HL-60 (cell line): ENCODE data around the gene FAR1.
"Not testable (repeated sequence)": the region's sequence is repeated elsewhere in the genome, so short reads cannot be mapped to it uniquely, and the experiment has no call there.

ENCODE experiments used
- DNase-seq, 2 experiments: peaks; one replicate each; pipeline ENCODE4 v3.0.0-alpha.2; 2010 to 2020; ENCODE audit warnings: low read depth in 1 of 2, low spot score in 1 of 2
- H3K27ac ChIP-seq: fragments of 250-450 bp; sonication (Bioruptor Pico); replicated peaks from 2 replicates; pipeline ENCODE4 v1.5.1; 2020; ENCODE audit warnings: mild to moderate bottlenecking, moderate library complexity
- H3K27me3 ChIP-seq: fragments of 250-450 bp; sonication (Bioruptor Pico); 2 replicates; pipeline ENCODE4 v1.5.1; 2021; ENCODE audit warnings: mild to moderate bottlenecking, moderate library complexity; ENCODE audit not compliant: insufficient read depth, poor library complexity, severe bottlenecking
- H3K4me3 ChIP-seq: replicated peaks from 2 replicates; pipeline ENCODE4 v1.5.1; 2011; ENCODE audit warnings: mild to moderate bottlenecking, control low read depth, low read length; ENCODE audit not compliant: insufficient read depth
- GABPA ChIP-seq: IDR thresholded peaks from 2 replicates; pipeline ENCODE4 v1.6.1; 2012; ENCODE audit warnings: low read depth
- POLR2AphosphoS5 ChIP-seq: IDR thresholded peaks from 2 replicates; pipeline ENCODE4 v1.6.1; 2012; ENCODE audit warnings: low read depth
- SPI1 ChIP-seq: IDR thresholded peaks from 2 replicates; pipeline ENCODE4 v1.6.1; 2012; ENCODE audit warnings: low read depth, mild to moderate bottlenecking, borderline replicate concordance
- long read RNA-seq: library from polyadenylated mRNA; unstranded; transcript quantifications from one replicate; pipeline ENCODE4 v2.0.0, GENCODE V29; 2020
- TF ChIP-seq, protein P1 (sequence below): IDR thresholded peaks from one replicate; pipeline ENCODE4 v1.5.1; 2011; ENCODE audit warnings: low read length, control low read depth, inconsistent platforms; ENCODE audit not compliant: insufficient read depth
- TF ChIP-seq, protein P2 (sequence below): IDR thresholded peaks from 2 replicates; pipeline ENCODE4 v1.6.1; 2012; ENCODE audit warnings: low read depth; ENCODE audit not compliant: insufficient replicate concordance

The FAR1 gene
- long read RNA-seq, full-length matches to known transcripts = 103 of 128 reads
- long read RNA-seq, partial matches to known transcripts = 18 of 128 reads
- long read RNA-seq, other reads (novel, unspliced or antisense) = 7 of 128 reads

DNA sequence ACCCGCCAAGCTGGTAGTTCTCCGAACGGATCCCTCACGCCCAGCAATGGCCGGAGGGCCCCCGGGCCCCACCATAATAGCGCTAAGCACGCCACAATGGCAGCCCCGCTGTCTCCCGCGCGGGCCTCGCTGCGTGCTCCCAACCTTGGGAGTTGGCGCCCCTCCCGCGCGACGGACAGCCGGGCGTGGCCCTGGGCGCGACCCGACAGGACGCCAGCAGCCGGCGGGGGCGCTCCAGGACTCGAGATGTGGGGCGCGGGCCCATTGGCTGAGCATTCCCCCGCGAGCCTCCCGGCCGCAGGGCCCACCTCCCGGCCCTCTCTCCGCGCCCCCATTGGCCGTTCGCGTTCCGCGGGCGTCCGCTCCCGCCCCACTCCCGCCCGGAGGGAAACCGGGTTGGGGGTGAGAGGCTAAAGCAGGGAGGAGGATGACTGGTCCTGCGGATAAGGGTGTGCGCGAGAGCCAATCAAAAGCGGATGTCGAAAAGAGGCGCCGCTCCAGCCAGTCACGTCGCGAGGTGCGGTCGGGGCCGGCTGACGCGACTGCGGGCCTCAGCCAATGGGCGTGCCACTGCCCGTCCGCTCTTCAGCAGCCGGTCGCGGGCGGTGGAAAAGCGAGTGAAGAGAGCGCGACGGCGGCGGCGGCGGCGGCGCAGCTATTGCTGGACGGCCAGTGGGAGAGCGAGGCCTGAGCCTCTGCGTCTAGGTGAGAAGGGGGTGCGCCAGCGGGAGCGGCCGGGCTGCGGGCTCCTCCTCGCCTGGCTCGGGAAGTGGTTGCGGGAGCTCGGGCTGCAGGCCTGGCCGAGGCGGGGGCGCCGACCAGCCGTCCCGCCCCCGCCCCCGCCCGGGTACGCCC, at the start of gene FAR1:
FAR1 (plus strand) TSS at position 567 of the 855 bp plus-strand sequence. CDS start 26,098 bp downstream, outside the sequence.
- H3K4me3 ChIP-seq = peak within 1 kb of the TSS; percentile 92
- H3K27me3 ChIP-seq = no peaks in the 10 kb centered on the region
- TF ChIP-seq, protein P1, sequence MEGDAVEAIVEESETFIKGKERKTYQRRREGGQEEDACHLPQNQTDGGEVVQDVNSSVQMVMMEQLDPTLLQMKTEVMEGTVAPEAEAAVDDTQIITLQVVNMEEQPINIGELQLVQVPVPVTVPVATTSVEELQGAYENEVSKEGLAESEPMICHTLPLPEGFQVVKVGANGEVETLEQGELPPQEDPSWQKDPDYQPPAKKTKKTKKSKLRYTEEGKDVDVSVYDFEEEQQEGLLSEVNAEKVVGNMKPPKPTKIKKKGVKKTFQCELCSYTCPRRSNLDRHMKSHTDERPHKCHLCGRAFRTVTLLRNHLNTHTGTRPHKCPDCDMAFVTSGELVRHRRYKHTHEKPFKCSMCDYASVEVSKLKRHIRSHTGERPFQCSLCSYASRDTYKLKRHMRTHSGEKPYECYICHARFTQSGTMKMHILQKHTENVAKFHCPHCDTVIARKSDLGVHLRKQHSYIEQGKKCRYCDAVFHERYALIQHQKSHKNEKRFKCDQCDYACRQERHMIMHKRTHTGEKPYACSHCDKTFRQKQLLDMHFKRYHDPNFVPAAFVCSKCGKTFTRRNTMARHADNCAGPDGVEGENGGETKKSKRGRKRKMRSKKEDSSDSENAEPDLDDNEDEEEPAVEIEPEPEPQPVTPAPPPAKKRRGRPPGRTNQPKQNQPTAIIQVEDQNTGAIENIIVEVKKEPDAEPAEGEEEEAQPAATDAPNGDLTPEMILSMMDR = peak; percentile 2
- TF ChIP-seq POLR2AphosphoS5 (peak; percentile 70), GABPA (no peak), SPI1 (no peak)
- TF ChIP-seq, protein P2, sequence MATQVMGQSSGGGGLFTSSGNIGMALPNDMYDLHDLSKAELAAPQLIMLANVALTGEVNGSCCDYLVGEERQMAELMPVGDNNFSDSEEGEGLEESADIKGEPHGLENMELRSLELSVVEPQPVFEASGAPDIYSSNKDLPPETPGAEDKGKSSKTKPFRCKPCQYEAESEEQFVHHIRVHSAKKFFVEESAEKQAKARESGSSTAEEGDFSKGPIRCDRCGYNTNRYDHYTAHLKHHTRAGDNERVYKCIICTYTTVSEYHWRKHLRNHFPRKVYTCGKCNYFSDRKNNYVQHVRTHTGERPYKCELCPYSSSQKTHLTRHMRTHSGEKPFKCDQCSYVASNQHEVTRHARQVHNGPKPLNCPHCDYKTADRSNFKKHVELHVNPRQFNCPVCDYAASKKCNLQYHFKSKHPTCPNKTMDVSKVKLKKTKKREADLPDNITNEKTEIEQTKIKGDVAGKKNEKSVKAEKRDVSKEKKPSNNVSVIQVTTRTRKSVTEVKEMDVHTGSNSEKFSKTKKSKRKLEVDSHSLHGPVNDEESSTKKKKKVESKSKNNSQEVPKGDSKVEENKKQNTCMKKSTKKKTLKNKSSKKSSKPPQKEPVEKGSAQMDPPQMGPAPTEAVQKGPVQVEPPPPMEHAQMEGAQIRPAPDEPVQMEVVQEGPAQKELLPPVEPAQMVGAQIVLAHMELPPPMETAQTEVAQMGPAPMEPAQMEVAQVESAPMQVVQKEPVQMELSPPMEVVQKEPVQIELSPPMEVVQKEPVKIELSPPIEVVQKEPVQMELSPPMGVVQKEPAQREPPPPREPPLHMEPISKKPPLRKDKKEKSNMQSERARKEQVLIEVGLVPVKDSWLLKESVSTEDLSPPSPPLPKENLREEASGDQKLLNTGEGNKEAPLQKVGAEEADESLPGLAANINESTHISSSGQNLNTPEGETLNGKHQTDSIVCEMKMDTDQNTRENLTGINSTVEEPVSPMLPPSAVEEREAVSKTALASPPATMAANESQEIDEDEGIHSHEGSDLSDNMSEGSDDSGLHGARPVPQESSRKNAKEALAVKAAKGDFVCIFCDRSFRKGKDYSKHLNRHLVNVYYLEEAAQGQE = peak; percentile 40
- H3K27ac ChIP-seq = peak within 1 kb of the TSS; percentile 88
- DNase-seq = peak; percentile 95 to 98

GRCh38 chr11:13620063-13620462, 48.4 kb upstream of the FAR1 start:
- TF ChIP-seq, protein P1 = no peak
- TF ChIP-seq POLR2AphosphoS5 (no peak), GABPA (no peak), SPI1 (no peak)
- TF ChIP-seq, protein P2 = no peak
- Histone ChIP-seq H3K27me3 (no peaks in the 10 kb centered on the region), H3K4me3 (no peak overlapping the region), H3K27ac (no peak overlapping the region)
- no peak for DNase-seq

DNA sequence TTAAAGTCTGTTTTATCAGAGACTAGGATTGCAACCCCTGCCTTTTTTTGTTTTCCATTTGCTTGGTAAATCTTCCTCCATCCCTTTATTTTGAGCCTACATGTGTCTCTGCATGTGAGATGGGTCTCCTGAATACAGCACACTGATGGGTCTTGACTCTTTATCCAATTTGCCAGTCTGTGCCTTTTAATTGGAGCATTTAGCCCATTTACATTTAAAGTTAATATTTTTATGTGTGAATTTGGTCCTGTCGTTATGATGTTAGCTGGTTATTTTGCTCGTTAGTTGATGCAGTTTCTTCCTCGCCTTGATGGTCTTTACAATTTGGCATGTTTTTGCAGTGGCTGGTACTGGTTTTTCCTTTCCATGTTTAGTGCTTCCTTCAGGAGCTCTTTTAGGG, 41.6 kb upstream of the FAR1 start:
- not testable (repeated sequence) for H3K4me3 ChIP-seq, H3K27me3 ChIP-seq, DNase-seq, H3K27ac ChIP-seq

DNA sequence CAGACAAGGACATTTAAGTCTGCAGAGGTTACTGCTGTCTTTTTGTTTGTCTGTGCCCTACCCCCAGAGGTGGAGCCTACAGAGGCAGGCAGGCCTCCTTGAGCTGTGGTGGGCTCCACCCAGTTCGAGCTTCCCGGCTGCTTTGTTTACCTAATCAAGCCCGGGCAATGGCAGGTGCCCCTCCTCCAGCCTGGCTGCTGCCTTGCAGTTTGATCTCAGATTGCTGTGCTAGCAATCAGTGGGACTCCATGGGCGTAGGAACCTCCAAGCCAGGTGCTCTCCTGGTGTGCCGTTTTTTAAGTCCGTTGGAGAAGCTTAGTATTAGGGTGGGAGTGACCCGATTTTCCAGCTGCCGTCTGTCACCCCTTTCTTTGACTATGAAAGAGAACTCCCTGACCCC, 39.8 kb upstream of the FAR1 start:
- H3K4me3 ChIP-seq, H3K27me3 ChIP-seq, DNase-seq, H3K27ac ChIP-seq: not testable (repeated sequence)

- no peak for DNase-seq
- no peak overlapping the region for H3K27ac ChIP-seq
- no peak overlapping the region for H3K4me3 ChIP-seq
- TF ChIP-seq POLR2AphosphoS5 (no peak), SPI1 (no peak), GABPA (no peak)
- TF ChIP-seq, protein P1 = no peak
- TF ChIP-seq, protein P2 = no peak
- no peaks in the 10 kb centered on the region for H3K27me3 ChIP-seq
These were observed 38.7 kb upstream of the FAR1 start for GRCh38 chr11:13629779-13630178.
